GM03348 (cell line): Measurements from ENCODE around the gene FIGLA.
A peak's percentile ranks its signal among the peaks of the same experiment; 100 is the strongest.

Source experiments
- DNase-seq: peaks from one replicate; pipeline ENCODE4 v3.0.0; 2012; ENCODE audit warnings: low spot score

The FIGLA gene

GRCh38 chr2:70775141-70775540, 15.3 kb downstream of the FIGLA start:
- DNase-seq = no peak

- no peak for DNase-seq
Observed at GRCh38 chr2:70772486-70773155, 17.8 kb downstream of the FIGLA start.

GRCh38 chr2:70771446-70771845, 19.0 kb downstream of the FIGLA start:
- DNase-seq = no peak

- DNase-seq = no peak
Observed at GRCh38 chr2:70769450-70769849, 21.0 kb downstream of the FIGLA start.

GRCh38 chr2:70768590-70769085, 21.8 kb downstream of the FIGLA start:
- no peak for DNase-seq

GRCh38 chr2:70767699-70768589, 22.5 kb downstream of the FIGLA start, which contains the start of gene ADD2:
Gene ADD2 (minus strand): TSS chr2:70768200. CDS start chr2:70706408, 61,792 bp downstream.
- peak; percentile 80 for DNase-seq

- peak; percentile 33 for DNase-seq
Observed at GRCh38 chr2:70767079-70767698, 23.3 kb downstream of the FIGLA start.

GRCh38 chr2:70766357-70767078, 23.9 kb downstream of the FIGLA start:
- no peak for DNase-seq

GRCh38 chr2:70765507-70765906, 24.9 kb downstream of the FIGLA start:
- no peak for DNase-seq

- DNase-seq = no peak
Observed at GRCh38 chr2:70759446-70759845, 31.0 kb downstream of the FIGLA start.

GRCh38 chr2:70757966-70758365, 32.5 kb downstream of the FIGLA start:
- no peak for DNase-seq

- no peak for DNase-seq
Observed at GRCh38 chr2:70757360-70757759, 33.1 kb downstream of the FIGLA start.

- DNase-seq = no peak
Observed at GRCh38 chr2:70756128-70756527, 34.3 kb downstream of the FIGLA start.

GRCh38 chr2:70753902-70754301, 36.5 kb downstream of the FIGLA start:
- no peak for DNase-seq

- no peak for DNase-seq
Observed at GRCh38 chr2:70753031-70753430, 37.4 kb downstream of the FIGLA start.

GRCh38 chr2:70752396-70752795, 38.0 kb downstream of the FIGLA start:
- DNase-seq = no peak

- no peak for DNase-seq
Observed at GRCh38 chr2:70751881-70752280, 38.6 kb downstream of the FIGLA start.

- DNase-seq = no peak
Observed at GRCh38 chr2:70750320-70750719, 40.1 kb downstream of the FIGLA start.

- DNase-seq = no peak
Observed at GRCh38 chr2:70748002-70748784, 42.2 kb downstream of the FIGLA start.

GRCh38 chr2:70747284-70747683, 43.2 kb downstream of the FIGLA start:
- no peak for DNase-seq
